HepG2 (cell line): Measurements from ENCODE around the gene WWP2. TPM values are rescaled to one million over a fixed set of nuclear protein-coding genes. Genes with fewer than 3 reads are reported as not detected.
A peak's percentile ranks its signal among the peaks of the same experiment; 100 is the strongest.

Experiments used
- ATM ChIP-seq: fragments of 450-650 bp; IDR thresholded peaks from 2 replicates; pipeline ENCODE4 v1.7.1; 2017; ENCODE audit warnings: mild to moderate bottlenecking, borderline replicate concordance
- MTA1 ChIP-seq: sonication (generic); formaldehyde crosslinking; IDR thresholded peaks from 2 replicates; pipeline ENCODE4 v1.4.0; 2020; ENCODE audit warnings: missing genetic modification reagents, mild to moderate bottlenecking, borderline replicate concordance
- PRDM15 ChIP-seq: sonication (generic); formaldehyde crosslinking; IDR thresholded peaks from 2 replicates; pipeline ENCODE4 v1.4.0; 2020; ENCODE audit warnings: missing genetic modification reagents
- RARA ChIP-seq: IDR thresholded peaks from 2 replicates; pipeline ENCODE4 v1.6.1; 2016; ENCODE audit warnings: missing genetic modification reagents, missing compliant biosample characterization
- RCOR2 ChIP-seq: IDR thresholded peaks from 2 replicates; pipeline ENCODE4 v1.6.1; 2016; ENCODE audit warnings: missing biosample characterization, missing genetic modification reagents
- SALL1 ChIP-seq: sonication (generic); formaldehyde crosslinking; IDR thresholded peaks from 2 replicates; pipeline ENCODE4 v1.8.0; 2022; ENCODE audit warnings: mild to moderate bottlenecking, missing genetic modification reagents
- SOX13 ChIP-seq, 3 experiments: fragments of 450-650 bp in 1 of 3; sonication (generic) in 1 of 3; formaldehyde crosslinking in 1 of 3; IDR thresholded peaks in 2 of 3; conservative IDR thresholded peaks in 1 of 3; 2 replicates each; pipeline versions ENCODE4 v1.5.0 to v1.6.1; 2016 to 2020; ENCODE audit warnings: antibody characterized with exemption in 1 of 3, mild to moderate bottlenecking in 1 of 3, missing compliant biosample characterization in 1 of 3, missing genetic modification reagents in 1 of 3, moderate library complexity in 1 of 3
- SOX5 ChIP-seq: IDR thresholded peaks from 2 replicates; pipeline ENCODE4 v1.6.1; 2016; ENCODE audit warnings: borderline replicate concordance
- ZBTB38 ChIP-seq: sonication (generic); formaldehyde crosslinking; IDR thresholded peaks from 2 replicates; pipeline ENCODE4 v1.5.1; 2020; ENCODE audit warnings: mild to moderate bottlenecking, missing genetic modification reagents
- ZNF180 ChIP-seq: sonication (generic); formaldehyde crosslinking; IDR thresholded peaks from 2 replicates; pipeline ENCODE4 v1.4.0; 2020; ENCODE audit warnings: low read depth, missing genetic modification reagents, borderline replicate concordance
- ZNF24 ChIP-seq: fragments of 450-650 bp; IDR thresholded peaks from 2 replicates; pipeline ENCODE4 v1.6.1; 2017; ENCODE audit warnings: antibody characterized with exemption, mild to moderate bottlenecking
- ZNF263 ChIP-seq: sonication (generic); formaldehyde crosslinking; IDR thresholded peaks from 2 replicates; pipeline ENCODE4 v1.4.0; 2020; ENCODE audit warnings: missing genetic modification reagents
- ZNF800 ChIP-seq: sonication (generic); formaldehyde crosslinking; IDR thresholded peaks from 2 replicates; pipeline ENCODE4 v1.4.0; 2020; ENCODE audit warnings: missing genetic modification reagents
- ZSCAN22 ChIP-seq: sonication (generic); formaldehyde crosslinking; IDR thresholded peaks from 2 replicates; pipeline ENCODE4 v1.4.0; 2020; ENCODE audit warnings: mild to moderate bottlenecking, missing genetic modification reagents
- polyA plus RNA-seq, 8 experiments: library from polyadenylated mRNA; depleted of rRNA in 3 of 8; stranded (reverse) in 7 of 8; unstranded in 1 of 8; fragments of >200 nt; fragmentation: Illumina TruSeq in 4 of 8; extraction: Trizol in 4 of 8; gene quantifications; 2 replicates each; pipeline versions ENCODE4 v1.2.1 to v1.2.3, GENCODE V29; 2011 to 2016; ENCODE audit warnings: low read depth in 4 of 8, missing spikeins in 1 of 8, mixed read lengths in 1 of 8; ENCODE audit not compliant: insufficient read depth in 1 of 8
- total RNA-seq, 5 experiments: library from RNA; depleted of rRNA; stranded (reverse); fragments of >200 nt; fragmentation: Illumina TruSeq; extraction: Trizol; gene quantifications; 2 replicates each; pipeline ENCODE4 v1.2.3, GENCODE V29; 2016; ENCODE audit warnings: low read depth in 1 of 5
- TF ChIP-seq, protein P1 (sequence below): sonication (generic); formaldehyde crosslinking; IDR thresholded peaks from 2 replicates; pipeline ENCODE4 v1.5.0; 2020; ENCODE audit warnings: mild to moderate bottlenecking, missing genetic modification reagents, borderline replicate concordance
- TF ChIP-seq, protein P2 (sequence below): sonication (generic); formaldehyde crosslinking; IDR thresholded peaks from 2 replicates; pipeline ENCODE4 v1.4.0; 2020; ENCODE audit warnings: low read depth, mild to moderate bottlenecking, missing genetic modification reagents

The WWP2 gene
- total and polyA plus RNA-seq, 2 of the 13 experiments (the other 11 are each of a cell fraction or from before 2014, with no cell fraction given) = 11.4 to 28.2 TPM

DNA sequence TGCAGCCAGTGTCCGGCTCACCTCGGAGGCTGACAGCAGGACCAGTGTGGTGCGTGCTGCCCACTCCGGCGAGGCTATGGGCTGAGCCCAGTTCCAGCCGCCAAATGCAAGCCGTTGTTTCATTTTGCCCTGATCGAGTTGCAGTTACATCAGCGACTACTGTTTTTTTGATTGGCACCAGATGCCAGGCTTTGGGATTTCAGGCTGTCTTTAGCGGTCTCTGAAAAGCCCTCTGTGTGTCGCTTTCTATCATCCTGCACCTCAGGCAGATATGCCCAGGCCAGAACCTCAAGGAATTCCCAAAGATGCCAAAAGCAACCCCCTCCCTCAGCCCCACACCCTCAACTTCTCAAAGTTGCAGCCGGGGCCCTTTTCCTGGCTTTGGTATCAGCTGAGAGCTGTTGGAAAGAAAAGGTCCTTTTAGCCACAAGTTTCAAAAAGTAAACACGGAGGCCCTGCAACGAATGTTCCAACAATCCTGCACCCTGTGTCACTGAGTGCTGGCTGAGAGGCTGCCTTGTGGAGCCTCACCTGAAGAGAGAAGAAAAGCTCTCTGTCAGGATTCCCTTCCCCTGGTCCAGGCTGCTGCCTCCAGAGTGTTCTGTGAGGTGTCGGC is 58.9 kb downstream of the WWP2 start (continued):
- 0 out of 2 replicates have a peak, but pooled peaks have one; percentile 17 for TF ChIP-seq MTA1
- peak; percentile 77; the same call in 1 of the 2 replicates for TF ChIP-seq ZBTB38
- 0 out of 2 replicates have a peak, but pooled peaks have one; percentile 14 for TF ChIP-seq ZNF24
- TF ChIP-seq, protein P1, sequence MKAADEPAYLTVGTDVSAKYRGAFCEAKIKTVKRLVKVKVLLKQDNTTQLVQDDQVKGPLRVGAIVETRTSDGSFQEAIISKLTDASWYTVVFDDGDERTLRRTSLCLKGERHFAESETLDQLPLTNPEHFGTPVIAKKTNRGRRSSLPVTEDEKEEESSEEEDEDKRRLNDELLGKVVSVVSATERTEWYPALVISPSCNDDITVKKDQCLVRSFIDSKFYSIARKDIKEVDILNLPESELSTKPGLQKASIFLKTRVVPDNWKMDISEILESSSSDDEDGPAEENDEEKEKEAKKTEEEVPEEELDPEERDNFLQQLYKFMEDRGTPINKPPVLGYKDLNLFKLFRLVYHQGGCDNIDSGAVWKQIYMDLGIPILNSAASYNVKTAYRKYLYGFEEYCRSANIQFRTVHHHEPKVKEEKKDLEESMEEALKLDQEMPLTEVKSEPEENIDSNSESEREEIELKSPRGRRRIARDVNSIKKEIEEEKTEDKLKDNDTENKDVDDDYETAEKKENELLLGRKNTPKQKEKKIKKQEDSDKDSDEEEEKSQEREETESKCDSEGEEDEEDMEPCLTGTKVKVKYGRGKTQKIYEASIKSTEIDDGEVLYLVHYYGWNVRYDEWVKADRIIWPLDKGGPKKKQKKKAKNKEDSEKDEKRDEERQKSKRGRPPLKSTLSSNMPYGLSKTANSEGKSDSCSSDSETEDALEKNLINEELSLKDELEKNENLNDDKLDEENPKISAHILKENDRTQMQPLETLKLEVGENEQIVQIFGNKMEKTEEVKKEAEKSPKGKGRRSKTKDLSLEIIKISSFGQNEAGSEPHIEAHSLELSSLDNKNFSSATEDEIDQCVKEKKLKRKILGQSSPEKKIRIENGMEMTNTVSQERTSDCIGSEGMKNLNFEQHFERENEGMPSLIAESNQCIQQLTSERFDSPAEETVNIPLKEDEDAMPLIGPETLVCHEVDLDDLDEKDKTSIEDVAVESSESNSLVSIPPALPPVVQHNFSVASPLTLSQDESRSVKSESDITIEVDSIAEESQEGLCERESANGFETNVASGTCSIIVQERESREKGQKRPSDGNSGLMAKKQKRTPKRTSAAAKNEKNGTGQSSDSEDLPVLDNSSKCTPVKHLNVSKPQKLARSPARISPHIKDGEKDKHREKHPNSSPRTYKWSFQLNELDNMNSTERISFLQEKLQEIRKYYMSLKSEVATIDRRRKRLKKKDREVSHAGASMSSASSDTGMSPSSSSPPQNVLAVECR (CRISPR knock-in tag) = no peak; the same call in 1 of the 2 replicates
- peak; percentile 53; the same call in 1 of the 2 replicates for TF ChIP-seq SOX5 (CRISPR knock-in tag)
- no peak for TF ChIP-seq ZNF180
- 0 out of 2 replicates have a peak, but pooled peaks have one; percentile 55 for TF ChIP-seq ZSCAN22
- TF ChIP-seq, protein P2, sequence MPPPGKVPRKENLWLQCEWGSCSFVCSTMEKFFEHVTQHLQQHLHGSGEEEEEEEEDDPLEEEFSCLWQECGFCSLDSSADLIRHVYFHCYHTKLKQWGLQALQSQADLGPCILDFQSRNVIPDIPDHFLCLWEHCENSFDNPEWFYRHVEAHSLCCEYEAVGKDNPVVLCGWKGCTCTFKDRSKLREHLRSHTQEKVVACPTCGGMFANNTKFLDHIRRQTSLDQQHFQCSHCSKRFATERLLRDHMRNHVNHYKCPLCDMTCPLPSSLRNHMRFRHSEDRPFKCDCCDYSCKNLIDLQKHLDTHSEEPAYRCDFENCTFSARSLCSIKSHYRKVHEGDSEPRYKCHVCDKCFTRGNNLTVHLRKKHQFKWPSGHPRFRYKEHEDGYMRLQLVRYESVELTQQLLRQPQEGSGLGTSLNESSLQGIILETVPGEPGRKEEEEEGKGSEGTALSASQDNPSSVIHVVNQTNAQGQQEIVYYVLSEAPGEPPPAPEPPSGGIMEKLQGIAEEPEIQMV (CRISPR knock-in tag) = no peak
- peak; percentile 47; the same call in 1 of the 2 replicates for TF ChIP-seq PRDM15 (CRISPR knock-in tag)
- peak; percentile 72 for TF ChIP-seq SALL1 (CRISPR knock-in tag)
- 0 out of 2 replicates have a peak, but pooled peaks have one; percentile 13 for TF ChIP-seq SOX13 (IDR thresholded peaks at IDR 0.05)
- peak in 1 of 2 experiments; percentile 34; a peak in 1 of 4 replicates for TF ChIP-seq SOX13 (CRISPR knock-in tag; conservative IDR thresholded peaks at IDR 0.05 in 1 of 2, IDR thresholded peaks at IDR 0.05 in 1 of 2)
- no peak for TF ChIP-seq ATM
- peak; percentile 76 for TF ChIP-seq RCOR2 (CRISPR knock-in tag)
- no peak for TF ChIP-seq ZNF263
- TF ChIP-seq ZNF800 (CRISPR knock-in tag) = 0 out of 2 replicates have a peak, but pooled peaks have one; percentile 4
- TF ChIP-seq RARA (CRISPR knock-in tag) = 0 out of 2 replicates have a peak, but pooled peaks have one; percentile 44
